Karpas-422 (cell line): ENCODE measurements around the gene CCN6. TPM values are rescaled to one million over a fixed set of nuclear protein-coding genes. Genes with fewer than 3 reads are reported as not detected.
"Not testable (repeated sequence)": the region's sequence is repeated elsewhere in the genome, so short reads cannot be mapped to it uniquely, and the experiment has no call there.

Experiments used
- DNase-seq: peaks from one replicate; pipeline ENCODE4 v3.0.0-alpha.2; 2015
- H2AFZ ChIP-seq: fragments of 200-600 bp; sonication (generic); 2 replicates; pipeline ENCODE4 v1.6.1; 2014; ENCODE audit warnings: antibody characterized with exemption, low read length, mixed read lengths
- H3K27ac ChIP-seq: fragments of 200-600 bp; sonication (generic); 2 replicates; pipeline ENCODE4 v1.5.1; 2014; ENCODE audit warnings: mild to moderate bottlenecking, low read length, moderate library complexity
- H3K27me3 ChIP-seq: fragments of 200-600 bp; sonication (generic); 2 replicates; pipeline ENCODE4 v1.6.1; 2014; ENCODE audit warnings: low read length, mixed read lengths
- H3K36me3 ChIP-seq: fragments of 200-600 bp; sonication (generic); 2 replicates; pipeline ENCODE4 v1.6.1; 2014; ENCODE audit warnings: low read length, mixed read lengths; ENCODE audit not compliant: insufficient read depth
- H3K4me1 ChIP-seq: fragments of 200-600 bp; sonication (generic); 2 replicates; pipeline ENCODE4 v1.6.1; 2014; ENCODE audit warnings: mild to moderate bottlenecking, low read length, mixed read lengths
- H3K4me2 ChIP-seq: fragments of 200-600 bp; sonication (generic); 2 replicates; pipeline ENCODE4 v1.6.1; 2014; ENCODE audit warnings: low read length, low read depth, mild to moderate bottlenecking; ENCODE audit not compliant: poor library complexity, severe bottlenecking
- H3K4me3 ChIP-seq: fragments of 200-600 bp; sonication (generic); 2 replicates; pipeline ENCODE4 v1.5.1; 2014; ENCODE audit warnings: mild to moderate bottlenecking, antibody characterized with exemption, low read length, mixed read lengths
- H3K79me2 ChIP-seq: fragments of 200-600 bp; sonication (generic); 2 replicates; pipeline ENCODE4 v1.6.1; 2014; ENCODE audit warnings: mild to moderate bottlenecking, low read length, mixed read lengths
- H3K9ac ChIP-seq: fragments of 200-600 bp; sonication (generic); 2 replicates; pipeline ENCODE4 v1.6.0; 2014; ENCODE audit warnings: low read length
- H3K9me2 ChIP-seq: fragments of 200-600 bp; sonication (generic), shearing (Covaris generic); replicated peaks from 2 replicates; pipeline ENCODE4 v1.6.0; 2014; ENCODE audit warnings: mild to moderate bottlenecking, low read length, moderate library complexity; ENCODE audit not compliant: insufficient read depth
- H3K9me3 ChIP-seq: fragments of 300-700, 200-600 bp; sonication (generic); 2 replicates; pipeline ENCODE4 v1.6.1; 2014; ENCODE audit warnings: low read length, mixed read lengths
- H4K20me1 ChIP-seq: fragments of 200-600 bp; sonication (generic); 2 replicates; pipeline ENCODE4 v1.6.1; 2014; ENCODE audit warnings: mild to moderate bottlenecking, antibody characterized with exemption, low read length, low read depth; ENCODE audit not compliant: insufficient read depth
- total RNA-seq: library from RNA; depleted of rRNA; stranded (reverse); fragments of >200 nt; shearing (Covaris generic); gene quantifications from 2 replicates; pipeline ENCODE4 v1.2.3, GENCODE V29; 2014; ENCODE audit warnings: low replicate concordance

Gene CCN6
- total RNA-seq, 1 experiment from 2014 or later, result not detected

- H3K4me2 ChIP-seq, DNase-seq, H3K9me2 ChIP-seq, H3K4me1 ChIP-seq, H4K20me1 ChIP-seq, H2AFZ ChIP-seq, H3K79me2 ChIP-seq, H3K9ac ChIP-seq, H3K9me3 ChIP-seq, H3K36me3 ChIP-seq, H3K27me3 ChIP-seq, H3K27ac ChIP-seq, H3K4me3 ChIP-seq: not testable (repeated sequence)
Measured at GRCh38 chr6:112106026-112106425, 52.1 kb downstream of the CCN6 start.

DNA sequence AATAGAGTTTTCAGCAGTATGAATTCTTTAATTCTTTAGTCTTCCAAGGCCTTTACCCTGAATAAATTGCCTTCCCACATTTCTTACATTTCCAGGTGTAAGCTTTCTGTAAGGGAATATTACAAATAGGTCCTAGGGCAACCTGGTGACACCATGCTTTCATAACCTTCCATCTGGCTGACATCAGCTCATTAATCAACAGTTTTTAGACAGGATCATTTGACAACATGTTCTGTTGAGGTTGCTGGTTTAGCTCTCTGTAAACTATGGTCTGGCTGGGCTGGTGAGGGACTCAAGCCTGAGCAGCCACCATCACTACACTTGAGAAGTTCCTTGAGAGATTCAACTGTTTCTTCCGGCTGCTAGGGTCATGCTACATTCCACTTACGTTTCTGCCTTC lies 52.7 kb downstream of the CCN6 start:
- Histone ChIP-seq H3K9me2 (no peaks in the 10 kb centered on the region), H3K4me1 (no peaks in the 10 kb centered on the region), H3K4me2 (no peak overlapping the region), H2AFZ (no peak overlapping the region), H3K4me3 (no peak overlapping the region), H3K36me3 (no peaks in the 10 kb centered on the region), H3K79me2 (no peaks in the 10 kb centered on the region), H3K9ac (no peak overlapping the region), H3K27ac (no peak overlapping the region), H4K20me1 (no peaks in the 10 kb centered on the region), H3K27me3 (no peaks in the 10 kb centered on the region), H3K9me3 (no peaks in the 10 kb centered on the region)
- DNase-seq, result no peak

GRCh38 chr6:112109262-112109661 lies 55.4 kb downstream of the CCN6 start:
- H3K9me2 ChIP-seq, result no peaks in the 10 kb centered on the region
- no peak overlapping the region for H2AFZ ChIP-seq
- H3K79me2 ChIP-seq, result no peaks in the 10 kb centered on the region
- H3K4me3 ChIP-seq, result no peak overlapping the region
- DNase-seq, result no peak
- no peaks in the 10 kb centered on the region for H3K9me3 ChIP-seq
- no peaks in the 10 kb centered on the region for H3K4me1 ChIP-seq
- H3K27ac ChIP-seq, result no peak overlapping the region
- no peak overlapping the region for H3K9ac ChIP-seq
- no peak overlapping the region for H3K4me2 ChIP-seq
- H3K36me3 ChIP-seq, result no peaks in the 10 kb centered on the region
- peaks cover 4% of the 10 kb centered on the region; the same call in 1 of the 2 replicates for H3K27me3 ChIP-seq
- H4K20me1 ChIP-seq, result no peaks in the 10 kb centered on the region

DNA sequence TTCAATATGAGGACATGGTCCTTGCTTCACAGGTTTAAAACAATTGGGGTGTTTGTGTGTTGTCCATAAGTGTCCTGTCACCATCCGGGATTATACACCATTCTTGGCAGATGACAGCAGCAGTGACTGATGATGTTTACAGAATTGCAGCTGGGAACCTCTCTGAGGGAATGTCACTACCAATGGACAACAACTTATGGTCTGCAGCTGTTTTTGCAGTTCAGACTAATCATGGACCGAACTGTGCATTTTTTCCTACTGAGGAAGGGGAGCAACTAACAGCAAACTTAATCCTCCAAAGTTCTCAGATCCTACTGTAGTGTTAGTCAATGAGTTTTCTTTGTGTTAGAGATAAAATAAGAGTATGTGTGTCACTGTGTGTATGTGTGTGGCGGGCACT lies 59.5 kb downstream of the CCN6 start:
- Histone ChIP-seq H3K9me3 (no peaks in the 10 kb centered on the region), H3K9ac (no peak overlapping the region), H3K4me2 (no peak overlapping the region), H3K27ac (no peak overlapping the region), H3K79me2 (no peaks in the 10 kb centered on the region), H4K20me1 (no peaks in the 10 kb centered on the region), H3K9me2 (no peaks in the 10 kb centered on the region), H3K4me3 (no peak overlapping the region), H3K36me3 (no peaks in the 10 kb centered on the region), H3K27me3 (peaks cover 4% of the 10 kb centered on the region; the same call in 1 of the 2 replicates), H3K4me1 (no peaks in the 10 kb centered on the region), H2AFZ (no peak overlapping the region)
- DNase-seq, result no peak

DNA sequence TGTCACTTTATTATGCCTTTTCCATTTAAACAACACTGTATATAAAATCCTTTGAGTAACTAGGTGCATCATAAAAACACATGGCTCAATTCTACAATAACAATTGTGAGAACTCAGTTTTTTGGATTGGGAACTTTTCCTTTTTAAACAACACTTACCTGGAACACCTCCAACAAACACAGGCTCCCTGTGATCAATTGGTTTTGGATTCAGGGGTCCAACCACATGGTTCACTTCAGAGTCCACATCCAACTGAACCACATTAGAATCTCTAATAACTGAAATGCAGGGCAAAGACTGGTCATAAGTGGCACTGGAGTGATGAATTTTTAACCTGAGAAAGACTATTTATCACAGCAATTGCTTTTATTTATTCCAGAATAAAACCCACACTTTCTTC lies 60.0 kb downstream of the CCN6 start:
- Histone ChIP-seq H3K4me1 (no peaks in the 10 kb centered on the region), H3K36me3 (no peaks in the 10 kb centered on the region), H3K9ac (no peak overlapping the region), H3K79me2 (no peaks in the 10 kb centered on the region), H3K9me2 (no peaks in the 10 kb centered on the region), H3K4me2 (no peak overlapping the region), H3K27me3 (peaks cover 4% of the 10 kb centered on the region; the same call in 1 of the 2 replicates), H4K20me1 (no peaks in the 10 kb centered on the region), H3K4me3 (no peak overlapping the region), H2AFZ (no peak overlapping the region), H3K27ac (no peak overlapping the region), H3K9me3 (no peaks in the 10 kb centered on the region)
- no peak for DNase-seq

GRCh38 chr6:112114577-112115223 lies 60.8 kb downstream of the CCN6 start:
- H3K9me3 ChIP-seq, result no peaks in the 10 kb centered on the region

DNA sequence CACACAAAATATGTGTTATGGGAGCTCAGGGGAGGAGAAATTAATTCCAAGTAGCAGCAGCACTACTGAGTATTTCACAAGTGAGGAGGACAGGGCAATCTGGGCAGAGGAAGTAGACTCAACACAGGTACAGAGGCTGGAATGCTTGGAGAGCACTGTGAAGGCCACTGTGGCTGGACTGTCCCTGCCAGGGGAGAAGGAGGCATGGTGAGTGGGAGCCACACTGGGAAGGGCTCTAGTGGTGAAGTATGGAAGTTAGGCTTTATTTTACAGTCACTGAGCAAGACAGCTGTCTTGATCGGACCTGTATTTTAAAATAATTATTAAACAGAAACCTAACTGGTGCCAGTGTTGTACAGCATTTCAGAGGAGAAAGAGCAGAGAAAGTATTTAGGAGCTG lies 62.3 kb downstream of the CCN6 start:
- H3K79me2 ChIP-seq, result no peaks in the 10 kb centered on the region
- no peaks in the 10 kb centered on the region for H3K9me2 ChIP-seq
- H3K27ac ChIP-seq, result no peak overlapping the region
- no peak overlapping the region for H3K4me3 ChIP-seq
- no peak for DNase-seq
- no peaks in the 10 kb centered on the region for H3K4me1 ChIP-seq
- no peak overlapping the region for H3K4me2 ChIP-seq
- no peaks in the 10 kb centered on the region for H4K20me1 ChIP-seq
- H3K9me3 ChIP-seq, result no peaks in the 10 kb centered on the region
- no peak overlapping the region for H3K9ac ChIP-seq
- no peak overlapping the region for H2AFZ ChIP-seq
- H3K27me3 ChIP-seq, result peaks cover 4% of the 10 kb centered on the region; the same call in 1 of the 2 replicates
- no peaks in the 10 kb centered on the region for H3K36me3 ChIP-seq

More at GRCh38 chr6:112114577-112115223, 60.8 kb downstream of the CCN6 start:
- Histone ChIP-seq H3K36me3 (no peaks in the 10 kb centered on the region), H3K4me2 (no peak overlapping the region), H2AFZ (no peak overlapping the region), H3K4me1 (no peaks in the 10 kb centered on the region), H3K9me2 (no peaks in the 10 kb centered on the region), H3K27ac (no peak overlapping the region), H3K79me2 (no peaks in the 10 kb centered on the region), H4K20me1 (no peaks in the 10 kb centered on the region), H3K27me3 (peaks cover 4% of the 10 kb centered on the region; the same call in 1 of the 2 replicates), H3K4me3 (no peak overlapping the region), H3K9ac (no peak overlapping the region)
- DNase-seq, result no peak

DNA sequence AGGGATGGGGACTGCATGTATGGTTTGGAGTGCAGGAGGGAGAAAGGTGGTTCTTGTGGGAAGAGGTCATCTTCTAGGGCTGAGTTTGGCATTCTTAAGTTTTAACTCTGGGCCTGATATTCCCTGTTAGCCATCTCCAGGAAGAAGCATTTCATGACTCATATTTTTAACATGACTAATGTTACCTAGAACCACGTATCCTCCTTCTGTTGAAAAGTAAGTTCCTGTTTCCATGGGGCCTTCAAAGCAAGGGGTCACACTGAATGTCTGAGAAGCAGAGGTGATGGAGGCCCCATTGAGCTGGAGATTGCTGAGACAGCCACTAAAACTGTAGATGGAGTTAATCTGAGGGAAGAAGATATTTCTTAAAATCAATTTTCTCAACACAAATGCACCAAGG lies 63.6 kb downstream of the CCN6 start:
- Histone ChIP-seq H2AFZ (no peak overlapping the region), H3K9ac (no peak overlapping the region), H3K9me3 (no peaks in the 10 kb centered on the region), H3K27me3 (peaks cover 4% of the 10 kb centered on the region; the same call in 1 of the 2 replicates), H3K27ac (no peak overlapping the region), H3K4me1 (no peaks in the 10 kb centered on the region), H3K4me2 (no peak overlapping the region), H4K20me1 (no peaks in the 10 kb centered on the region), H3K79me2 (no peaks in the 10 kb centered on the region), H3K9me2 (no peaks in the 10 kb centered on the region), H3K4me3 (no peak overlapping the region), H3K36me3 (no peaks in the 10 kb centered on the region)
- DNase-seq, result no peak
